ENCODE measurements around the gene ENOX1. TPM values are rescaled to one million over a fixed set of nuclear protein-coding genes. Genes with fewer than 3 reads are reported as not detected.
"Not testable (repeated sequence)": the region's sequence is repeated elsewhere in the genome, so short reads cannot be mapped to it uniquely, and the experiment has no call there.

Gene ENOX1
- total RNA-seq, 2 experiments from 2014 or later = 0.07 to 0.19 TPM

DNA sequence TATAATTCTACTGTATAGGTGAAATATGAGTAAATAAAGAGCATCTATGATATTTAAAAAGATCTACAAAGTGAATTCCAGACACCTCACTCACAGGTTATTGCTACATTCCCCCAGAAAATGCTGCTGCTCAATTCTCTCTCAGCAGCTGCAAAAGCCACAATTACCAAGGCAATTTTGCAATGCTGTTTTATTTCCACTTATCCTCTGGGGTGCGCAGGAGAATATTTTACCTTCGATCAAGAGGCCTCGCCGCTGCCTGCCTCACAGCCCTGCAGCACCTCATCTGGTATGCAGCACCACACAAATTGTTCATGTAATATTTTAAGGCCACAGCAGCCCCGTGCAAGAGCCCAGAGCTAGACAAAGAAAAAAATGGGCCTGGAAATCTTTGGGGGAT is 430.2 kb downstream of the ENOX1 start:
- Mint-ChIP-seq H3K27ac (no peak overlapping the region), H3K36me3 (ENCODE audit: low read depth) (no peaks in the 10 kb centered on the region), H3K4me3 (no peak overlapping the region), H3K9me3 (no peaks in the 10 kb centered on the region), H3K4me1 (peaks cover 13% of the 10 kb centered on the region), H3K27me3 (no peaks in the 10 kb centered on the region)
- DNase-seq = no peak
- POLR2A ChIA-PET = no interaction called here
- CTCF ChIA-PET = no interaction called here

DNA sequence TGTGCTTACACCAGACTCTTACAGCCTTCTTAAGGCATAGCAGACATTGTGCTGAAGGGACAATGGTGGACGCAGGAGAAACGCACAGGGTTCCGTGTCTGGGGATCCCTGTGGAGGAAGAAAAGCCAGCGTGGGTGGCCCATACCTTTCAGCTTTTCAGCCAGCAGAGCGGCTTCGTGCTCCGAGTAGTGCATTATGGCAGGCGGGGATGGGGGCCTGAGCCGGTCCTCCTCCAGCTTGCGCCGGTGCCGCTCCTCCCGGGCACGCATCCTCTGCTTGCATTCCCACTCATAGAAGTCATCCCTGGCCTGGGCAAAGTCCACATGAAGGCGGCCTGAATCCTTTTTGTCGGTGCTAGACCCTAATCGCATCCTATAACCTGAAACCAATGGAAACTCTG is 431.0 kb downstream of the ENOX1 start:
- no peaks in the 10 kb centered on the region for H3K9me3 Mint-ChIP-seq
- no peak overlapping the region for H3K4me3 Mint-ChIP-seq
- CTCF ChIA-PET = no interaction called here
- POLR2A ChIA-PET = no interaction called here
- H3K27ac Mint-ChIP-seq = no peak overlapping the region
- no peak for DNase-seq
- H3K27me3 Mint-ChIP-seq = no peaks in the 10 kb centered on the region
- H3K4me1 Mint-ChIP-seq = peaks cover 13% of the 10 kb centered on the region
- no peaks in the 10 kb centered on the region for H3K36me3 Mint-ChIP-seq (ENCODE audit: low read depth)

- no peak for DNase-seq
- H3K36me3 Mint-ChIP-seq (ENCODE audit: low read depth) = no peaks in the 10 kb centered on the region
- H3K4me1 Mint-ChIP-seq = peaks cover 13% of the 10 kb centered on the region
- no peaks in the 10 kb centered on the region for H3K27me3 Mint-ChIP-seq
- no peak overlapping the region for H3K27ac Mint-ChIP-seq
- ChIA-PET CTCF (interaction anchor here (0.7 kb wide), 1 partner anchor 756 kb away, joined by 5 read pairs; no protein-coding TSS in a partner anchor), POLR2A (no interaction called here)
- H3K9me3 Mint-ChIP-seq = no peaks in the 10 kb centered on the region
- no peak overlapping the region for H3K4me3 Mint-ChIP-seq
Observed at GRCh38 chr13:43354153-43354945, 432.4 kb downstream of the ENOX1 start.

GRCh38 chr13:43353631-43354030 is 433.1 kb downstream of the ENOX1 start:
- Mint-ChIP-seq H3K27me3 (peaks cover under 1% of the 10 kb centered on the region), H3K36me3 (ENCODE audit: low read depth) (no peaks in the 10 kb centered on the region), H3K4me1 (peaks cover 13% of the 10 kb centered on the region), H3K4me3 (no peak overlapping the region), H3K27ac (no peak overlapping the region), H3K9me3 (no peaks in the 10 kb centered on the region)
- no peak for DNase-seq
- POLR2A ChIA-PET = no interaction called here
- CTCF ChIA-PET = interaction anchor here (0.7 kb wide), 1 partner anchor 757 kb away, joined by 5 read pairs; no protein-coding TSS in a partner anchor

DNA sequence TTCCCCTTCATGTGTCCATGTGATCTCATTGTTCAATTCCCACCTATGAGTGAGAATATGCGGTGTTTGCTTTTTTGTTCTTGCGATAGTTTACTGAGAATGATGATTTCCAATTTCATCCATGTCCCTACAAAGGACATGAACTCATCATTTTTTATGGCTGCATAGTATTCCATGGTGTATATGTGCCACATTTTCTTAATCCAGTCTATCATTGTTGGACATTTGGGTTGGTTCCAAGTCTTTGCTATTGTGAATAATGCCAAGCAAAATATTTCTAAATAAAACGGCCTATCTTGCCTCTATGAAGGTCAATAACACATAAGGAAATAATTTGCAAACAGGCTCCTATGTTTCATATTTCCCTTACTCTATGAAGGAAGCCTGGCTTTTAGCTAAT is 435.2 kb downstream of the ENOX1 start:
- H3K27ac Mint-ChIP-seq; CTCF ChIA-PET; POLR2A ChIA-PET; H3K4me3 Mint-ChIP-seq; H3K9me3 Mint-ChIP-seq; H3K4me1 Mint-ChIP-seq; H3K36me3 Mint-ChIP-seq (ENCODE audit: low read depth); DNase-seq: not testable (repeated sequence)
- peaks cover 13% of the 10 kb centered on the region for H3K27me3 Mint-ChIP-seq

GRCh38 chr13:43348397-43348796 is 438.4 kb downstream of the ENOX1 start:
- POLR2A ChIA-PET = no interaction called here

DNA sequence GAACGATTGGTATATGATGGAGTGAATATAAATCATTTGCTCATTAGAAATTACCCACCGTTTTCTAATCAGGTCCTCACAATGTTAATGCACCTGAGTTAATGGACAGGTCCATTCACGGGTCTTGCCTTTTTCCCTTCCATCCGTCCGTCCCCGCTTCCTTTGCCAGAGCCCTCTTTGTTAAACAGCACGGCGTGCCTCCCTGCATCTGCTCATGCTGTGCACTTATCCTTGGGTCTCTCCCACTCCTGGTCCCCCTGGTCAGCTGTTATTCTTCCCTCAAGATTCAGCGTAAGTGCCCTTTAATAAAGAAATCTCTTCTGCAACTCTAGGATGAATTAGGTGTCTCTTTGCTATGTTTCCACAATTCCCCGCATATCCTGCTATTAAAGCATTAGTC is 438.9 kb downstream of the ENOX1 start:
- Mint-ChIP-seq H3K27ac (no peak overlapping the region), H3K9me3 (no peaks in the 10 kb centered on the region), H3K36me3 (ENCODE audit: low read depth) (no peaks in the 10 kb centered on the region), H3K27me3 (peaks cover 31% of the 10 kb centered on the region), H3K4me1 (no peaks in the 10 kb centered on the region), H3K4me3 (no peak overlapping the region)
- no peak for DNase-seq
- ChIA-PET CTCF (no interaction called here), POLR2A (no interaction called here)

More at GRCh38 chr13:43348397-43348796, 438.4 kb downstream of the ENOX1 start:
- Mint-ChIP-seq H3K4me1 (no peaks in the 10 kb centered on the region), H3K27me3 (peaks cover 31% of the 10 kb centered on the region), H3K27ac (no peak overlapping the region), H3K36me3 (ENCODE audit: low read depth) (no peaks in the 10 kb centered on the region), H3K9me3 (no peaks in the 10 kb centered on the region), H3K4me3 (no peak overlapping the region)
- DNase-seq = no peak
- CTCF ChIA-PET = no interaction called here

DNA sequence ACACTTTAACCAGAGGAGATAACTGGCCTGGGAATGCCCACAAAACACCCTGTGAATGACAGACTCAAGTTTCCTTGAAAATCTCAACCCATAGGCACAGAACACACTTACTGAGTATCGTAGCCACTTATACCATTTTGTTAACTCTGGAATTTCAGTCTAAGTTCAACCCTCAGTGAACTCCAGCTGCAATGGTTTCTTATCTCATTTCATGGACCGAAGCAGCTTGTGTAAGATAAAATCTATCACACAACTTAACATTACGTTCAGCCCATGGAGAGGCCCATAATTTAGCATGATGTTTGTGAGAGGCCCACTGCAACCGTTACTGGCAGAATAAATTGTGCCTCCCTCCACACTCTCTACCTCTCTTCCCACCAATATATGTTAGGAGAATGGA is 440.3 kb downstream of the ENOX1 start:
- no peak overlapping the region for H3K4me3 Mint-ChIP-seq
- POLR2A ChIA-PET = no interaction called here
- CTCF ChIA-PET = no interaction called here
- H3K36me3 Mint-ChIP-seq (ENCODE audit: low read depth) = no peaks in the 10 kb centered on the region
- no peaks in the 10 kb centered on the region for H3K9me3 Mint-ChIP-seq
- no peak for DNase-seq
- no peaks in the 10 kb centered on the region for H3K4me1 Mint-ChIP-seq
- H3K27me3 Mint-ChIP-seq = peaks cover 34% of the 10 kb centered on the region
- H3K27ac Mint-ChIP-seq = no peak overlapping the region

DNA sequence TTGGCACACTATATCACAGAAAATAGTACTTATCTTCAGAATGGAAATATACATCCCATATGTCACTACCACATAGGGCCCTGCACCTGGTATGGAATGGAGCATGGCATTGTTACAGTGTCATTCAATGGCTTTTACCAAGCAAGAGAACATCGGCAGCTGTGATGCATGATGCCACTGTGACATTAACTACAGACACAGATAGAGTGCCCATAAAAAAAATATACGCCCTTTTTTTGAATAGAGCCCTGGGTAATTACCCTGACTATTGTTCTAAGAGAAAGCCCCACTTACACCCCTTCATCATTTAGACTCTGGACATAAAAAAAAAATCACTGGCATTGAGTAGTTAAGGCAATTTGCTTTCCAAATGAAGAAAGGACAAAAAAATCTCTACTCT is 443.1 kb downstream of the ENOX1 start:
- Mint-ChIP-seq H3K4me3 (no peak overlapping the region), H3K27ac (no peak overlapping the region), H3K27me3 (peaks cover 36% of the 10 kb centered on the region), H3K9me3 (no peaks in the 10 kb centered on the region), H3K4me1 (no peaks in the 10 kb centered on the region), H3K36me3 (ENCODE audit: low read depth) (no peaks in the 10 kb centered on the region)
- POLR2A ChIA-PET = no interaction called here
- CTCF ChIA-PET = no interaction called here
- no peak for DNase-seq

DNA sequence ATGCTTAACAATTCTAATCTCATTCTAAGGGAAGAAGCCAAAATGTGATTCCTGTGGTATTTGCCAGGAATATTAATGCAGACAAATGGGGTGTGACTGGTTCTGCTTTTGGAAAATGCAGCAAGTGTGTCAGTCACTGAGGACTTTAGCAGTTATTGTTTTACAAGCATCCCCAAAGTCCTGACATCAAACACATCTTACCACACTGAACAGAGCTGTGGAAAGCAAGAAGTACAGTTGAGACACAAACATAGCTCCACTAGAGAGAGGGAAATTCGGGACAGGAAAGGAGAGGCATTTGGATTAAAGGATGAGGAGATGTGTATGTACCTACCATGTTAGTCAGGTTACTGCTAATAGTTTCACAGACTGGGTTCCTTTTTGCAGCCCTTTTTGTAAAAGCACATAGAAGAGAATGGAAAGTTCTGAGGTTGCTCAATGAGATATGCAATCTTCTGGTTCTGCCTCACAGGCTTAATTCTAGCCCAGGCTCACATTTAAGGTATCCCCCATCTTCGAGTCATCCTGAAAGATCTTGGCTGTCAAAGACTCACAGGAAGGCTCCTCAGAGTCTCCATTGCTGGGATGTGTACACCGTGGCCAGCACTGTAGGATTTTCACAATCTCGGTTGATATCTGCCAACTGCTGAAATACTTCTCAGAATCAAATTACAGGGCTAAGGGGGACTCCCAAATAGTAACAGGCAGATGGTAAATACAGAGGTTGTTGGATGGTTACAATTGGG is 446.8 kb downstream of the ENOX1 start:
- Mint-ChIP-seq H3K36me3 (ENCODE audit: low read depth) (no peaks in the 10 kb centered on the region), H3K27ac (no peak overlapping the region), H3K4me3 (no peak overlapping the region), H3K9me3 (no peaks in the 10 kb centered on the region), H3K27me3 (peaks cover 20% of the 10 kb centered on the region), H3K4me1 (no peaks in the 10 kb centered on the region)
- DNase-seq = no peak
- POLR2A ChIA-PET = no interaction called here
- CTCF ChIA-PET = no interaction called here

- ChIA-PET POLR2A (no interaction called here), CTCF (no interaction called here)
- H3K36me3 Mint-ChIP-seq (ENCODE audit: low read depth) = no peaks in the 10 kb centered on the region
- H3K27me3 Mint-ChIP-seq = peaks cover 14% of the 10 kb centered on the region
- H3K9me3 Mint-ChIP-seq = no peaks in the 10 kb centered on the region
- no peak for DNase-seq
- no peaks in the 10 kb centered on the region for H3K4me1 Mint-ChIP-seq
- H3K27ac Mint-ChIP-seq = no peak overlapping the region
- H3K4me3 Mint-ChIP-seq = no peak overlapping the region
Observed at GRCh38 chr13:43339145-43339804, 447.5 kb downstream of the ENOX1 start.

- Mint-ChIP-seq H3K9me3 (no peaks in the 10 kb centered on the region), H3K27ac (no peak overlapping the region), H3K4me1 (no peaks in the 10 kb centered on the region), H3K36me3 (ENCODE audit: low read depth) (no peaks in the 10 kb centered on the region), H3K27me3 (peaks cover 9% of the 10 kb centered on the region), H3K4me3 (no peak overlapping the region)
- DNase-seq = no peak
- POLR2A ChIA-PET = no interaction called here
- CTCF ChIA-PET = no interaction called here
Observed at GRCh38 chr13:43335764-43336163, 451.0 kb downstream of the ENOX1 start.

- Mint-ChIP-seq H3K36me3 (ENCODE audit: low read depth) (no peaks in the 10 kb centered on the region), H3K4me1 (no peaks in the 10 kb centered on the region), H3K4me3 (no peak overlapping the region), H3K9me3 (no peaks in the 10 kb centered on the region), H3K27ac (no peak overlapping the region), H3K27me3 (peaks cover 9% of the 10 kb centered on the region)
- ChIA-PET CTCF (no interaction called here), POLR2A (no interaction called here)
- DNase-seq = no peak
Observed at GRCh38 chr13:43333176-43333575, 453.6 kb downstream of the ENOX1 start.
